HEK293T (cell line): ENCODE data around the gene DUSP8.

Source experiments
- CTCF ChIA-PET: fragments of 350-600 bp; formaldehyde crosslinking; extraction: SDS; loops from one replicate; lab custom pipeline; 2021; ENCODE audit warnings: antibody characterized with exemption, inconsistent platforms; lab: Yijun Ruan, JAX
- POLR2A ChIA-PET: fragments of 350-600 bp; formaldehyde crosslinking; extraction: SDS; loops from one replicate; lab custom pipeline; 2020; ENCODE audit warnings: antibody characterized with exemption, inconsistent platforms; lab: Yijun Ruan, JAX
- DNase-seq: peaks from one replicate; pipeline ENCODE4 v3.0.0; 2012; ENCODE audit warnings: mixed read lengths; ENCODE audit errors: extremely low spot score
- ARNT ChIP-seq: fragments of 450-650 bp; IDR thresholded peaks from 2 replicates; pipeline ENCODE4 v1.6.1; 2017; ENCODE audit warnings: mild to moderate bottlenecking
- BHLHE40 ChIP-seq: fragments of 450-650 bp; IDR thresholded peaks from 2 replicates; pipeline ENCODE4 v1.6.1; 2016; ENCODE audit warnings: mild to moderate bottlenecking, moderate library complexity, borderline replicate concordance
- CTBP1 ChIP-seq: fragments of 450-650 bp; IDR thresholded peaks from 2 replicates; pipeline ENCODE4 v1.6.1; 2016; ENCODE audit warnings: borderline replicate concordance
- ELF4 ChIP-seq: fragments of 450-650 bp; IDR thresholded peaks from 2 replicates; pipeline ENCODE4 v1.6.1; 2017; ENCODE audit warnings: antibody characterized with exemption
- FOXA1 ChIP-seq: fragments of 450-650 bp; IDR thresholded peaks from 2 replicates; pipeline ENCODE4 v1.6.1; 2016; ENCODE audit warnings: mild to moderate bottlenecking
- FOXK2 ChIP-seq: fragments of 450-650 bp; IDR thresholded peaks from 2 replicates; pipeline ENCODE4 v1.6.1; 2016; ENCODE audit warnings: mild to moderate bottlenecking
- FOXM1 ChIP-seq: fragments of 450-650 bp; IDR thresholded peaks from 2 replicates; pipeline ENCODE4 v1.6.1; 2017; ENCODE audit warnings: mild to moderate bottlenecking, borderline replicate concordance
- HDGF ChIP-seq: fragments of 450-650 bp; IDR thresholded peaks from 2 replicates; pipeline ENCODE4 v1.6.1; 2017; ENCODE audit warnings: antibody characterized with exemption, borderline replicate concordance
- L3MBTL2 ChIP-seq: fragments of 450-650 bp; conservative IDR thresholded peaks from 2 replicates; pipeline ENCODE4 v1.6.1; 2016; ENCODE audit warnings: mild to moderate bottlenecking
- LEF1 ChIP-seq: fragments of 450-650 bp; IDR thresholded peaks from 2 replicates; pipeline ENCODE4 v1.6.1; 2017; ENCODE audit warnings: mild to moderate bottlenecking, borderline replicate concordance
- NFRKB ChIP-seq: fragments of 450-650 bp; IDR thresholded peaks from 2 replicates; pipeline ENCODE4 v1.6.1; 2016; ENCODE audit warnings: mild to moderate bottlenecking, moderate library complexity
- PKNOX1 ChIP-seq: fragments of 450-650 bp; IDR thresholded peaks from 2 replicates; pipeline ENCODE4 v1.6.1; 2016
- SP1 ChIP-seq: fragments of 450-650 bp; IDR thresholded peaks from 2 replicates; pipeline ENCODE4 v1.6.1; 2017
- SUZ12 ChIP-seq: fragments of 450-650 bp; IDR thresholded peaks from 2 replicates; pipeline ENCODE4 v1.6.1; 2016; ENCODE audit warnings: mild to moderate bottlenecking
- TARDBP ChIP-seq: fragments of 450-650 bp; IDR thresholded peaks from 2 replicates; pipeline ENCODE4 v1.6.1; 2016
- ZNF384 ChIP-seq: fragments of 450-650 bp; IDR thresholded peaks from 2 replicates; pipeline ENCODE4 v1.6.1; 2016

The DUSP8 gene

GRCh38 chr11:1562469-1563148 is 9.5 kb downstream of the DUSP8 start:
- no peak for DNase-seq
- TF ChIP-seq TARDBP (no peak), FOXM1 (no peak), SUZ12 (no peak), SP1 (no peak), FOXK2 (no peak), CTBP1 (no peak), PKNOX1 (no peak), FOXA1 (no peak), BHLHE40 (no peak), LEF1 (no peak)
- CTCF ChIA-PET = no interaction called here
- POLR2A ChIA-PET = no interaction called here

GRCh38 chr11:1561955-1562354 is 10.1 kb downstream of the DUSP8 start:
- ChIA-PET CTCF (no interaction called here), POLR2A (no interaction called here)
- TF ChIP-seq SUZ12 (no peak), FOXA1 (no peak), ZNF384 (no peak), HDGF (no peak), ARNT (no peak), SP1 (no peak), NFRKB (no peak), TARDBP (no peak), BHLHE40 (no peak), PKNOX1 (no peak), CTBP1 (no peak), ELF4 (no peak), FOXM1 (no peak), L3MBTL2 (no peak), FOXK2 (no peak), LEF1 (no peak)
- no peak for DNase-seq

GRCh38 chr11:1561266-1561665 is 10.8 kb downstream of the DUSP8 start:
- DNase-seq = no peak
- ChIA-PET POLR2A (no interaction called here), CTCF (no interaction called here)
- TF ChIP-seq SP1 (no peak), FOXK2 (no peak), NFRKB (no peak)

GRCh38 chr11:1560649-1561251 is 11.3 kb downstream of the DUSP8 start:
- CTCF ChIA-PET = interaction anchor here (1.0 kb wide), 1 partner anchor 14 kb away, joined by 3 read pairs; no protein-coding TSS in a partner anchor
- POLR2A ChIA-PET = no interaction called here
- DNase-seq = no peak
- no peak for TF ChIP-seq SP1
- no peak for TF ChIP-seq LEF1
- TF ChIP-seq FOXA1 = no peak
- TF ChIP-seq FOXM1 = no peak
- TF ChIP-seq PKNOX1 = no peak
- no peak for TF ChIP-seq BHLHE40
- no peak for TF ChIP-seq HDGF
- TF ChIP-seq SUZ12 = no peak
- no peak for TF ChIP-seq ZNF384
- TF ChIP-seq ELF4 = no peak
- no peak for TF ChIP-seq L3MBTL2
- no peak for TF ChIP-seq CTBP1
- no peak for TF ChIP-seq NFRKB

GRCh38 chr11:1560002-1560648 is 11.9 kb downstream of the DUSP8 start:
- POLR2A ChIA-PET = no interaction called here
- CTCF ChIA-PET = interaction anchor here (0.5 to 1.0 kb wide), 2 partner anchors 13 to 15 kb away, joined by 3 read pairs; no protein-coding TSS in a partner anchor
- TF ChIP-seq ZNF384 (no peak), L3MBTL2 (no peak), FOXM1 (no peak), ARNT (no peak), HDGF (no peak), NFRKB (no peak), BHLHE40 (no peak), CTBP1 (no peak), PKNOX1 (no peak), TARDBP (no peak)
- DNase-seq = no peak
